Duodenal mucosa (tissue), 2 donors: ENCODE measurements around the gene DMBT1.

Source experiments
- H3K27ac ChIP-seq: one replicate; pipeline ENCODE4 v1.7.0; 2013; ENCODE audit warnings: low read depth, low read length
- H3K27me3 ChIP-seq, 2 donors: one replicate each; pipeline ENCODE4 v1.7.0; 2013; ENCODE audit warnings: low read length in 2 of 2, control low read depth in 1 of 2; ENCODE audit not compliant: insufficient read depth in 2 of 2, control insufficient read depth in 1 of 2
- H3K36me3 ChIP-seq, 2 donors: one replicate each; pipeline ENCODE4 v1.7.0; 2013; ENCODE audit warnings: low read length in 2 of 2, control low read depth in 1 of 2; ENCODE audit not compliant: insufficient read depth in 2 of 2, control insufficient read depth in 1 of 2
- H3K4me1 ChIP-seq, 2 donors: one replicate each; pipeline ENCODE4 v1.7.0; 2013; ENCODE audit warnings: low read length in 2 of 2, control low read depth in 1 of 2; ENCODE audit not compliant: insufficient read depth in 2 of 2, control insufficient read depth in 1 of 2
- H3K4me3 ChIP-seq, 2 donors: one replicate each; pipeline ENCODE4 v1.7.0; 2013; ENCODE audit warnings: low read length in 2 of 2, low read depth in 1 of 2
- H3K9ac ChIP-seq, 2 donors: one replicate each; pipeline ENCODE4 v1.7.0; 2013; ENCODE audit warnings: low read length in 2 of 2, low read depth in 1 of 2
- H3K9me3 ChIP-seq, 2 donors: one replicate each; pipeline ENCODE4 v1.7.0; 2013; ENCODE audit warnings: low read length in 2 of 2, control low read depth in 1 of 2; ENCODE audit not compliant: control insufficient read depth in 1 of 2

The DMBT1 gene

GRCh38 chr10:122639801-122640200, 79.2 kb downstream of the DMBT1 start:
- peaks cover 0 to 6% of the 10 kb centered on the region in 2 donors for H3K4me1 ChIP-seq
- H3K9ac ChIP-seq, result no peak overlapping the region
- H3K36me3 ChIP-seq, result peaks cover 61 to 93% of the 10 kb centered on the region in 2 donors
- H3K9me3 ChIP-seq, result no peaks in the 10 kb centered on the region
- no peak overlapping the region for H3K27ac ChIP-seq
- H3K27me3 ChIP-seq, result no peaks in the 10 kb centered on the region
- no peak overlapping the region for H3K4me3 ChIP-seq

DNA sequence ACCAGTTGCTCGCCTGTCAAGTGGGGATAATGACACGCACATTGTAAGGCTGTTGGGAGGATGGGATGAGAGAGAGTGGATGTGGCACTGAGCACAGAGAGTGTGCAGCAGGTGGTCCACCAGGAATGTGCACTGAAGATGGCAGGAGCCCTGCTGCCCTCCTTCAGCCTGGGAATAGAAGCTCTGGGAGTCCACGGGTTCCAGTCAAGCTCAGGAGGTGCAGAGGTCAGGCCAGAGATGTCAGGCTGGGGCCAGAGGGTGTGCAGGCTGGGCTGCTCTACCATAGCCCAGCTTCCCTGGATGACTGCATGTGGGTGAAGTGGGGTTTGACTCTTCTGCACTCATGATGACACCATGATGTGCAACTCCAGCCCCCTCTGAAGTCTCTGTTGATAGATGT, 80.4 kb downstream of the DMBT1 start:
- peaks cover 0 to 6% of the 10 kb centered on the region in 2 donors for H3K4me1 ChIP-seq
- no peak overlapping the region for H3K27ac ChIP-seq
- H3K36me3 ChIP-seq, result peaks cover 63 to 87% of the 10 kb centered on the region in 2 donors
- no peaks in the 10 kb centered on the region for H3K27me3 ChIP-seq
- no peak overlapping the region for H3K9ac ChIP-seq
- no peak overlapping the region for H3K4me3 ChIP-seq
- H3K9me3 ChIP-seq, result no peaks in the 10 kb centered on the region

DNA sequence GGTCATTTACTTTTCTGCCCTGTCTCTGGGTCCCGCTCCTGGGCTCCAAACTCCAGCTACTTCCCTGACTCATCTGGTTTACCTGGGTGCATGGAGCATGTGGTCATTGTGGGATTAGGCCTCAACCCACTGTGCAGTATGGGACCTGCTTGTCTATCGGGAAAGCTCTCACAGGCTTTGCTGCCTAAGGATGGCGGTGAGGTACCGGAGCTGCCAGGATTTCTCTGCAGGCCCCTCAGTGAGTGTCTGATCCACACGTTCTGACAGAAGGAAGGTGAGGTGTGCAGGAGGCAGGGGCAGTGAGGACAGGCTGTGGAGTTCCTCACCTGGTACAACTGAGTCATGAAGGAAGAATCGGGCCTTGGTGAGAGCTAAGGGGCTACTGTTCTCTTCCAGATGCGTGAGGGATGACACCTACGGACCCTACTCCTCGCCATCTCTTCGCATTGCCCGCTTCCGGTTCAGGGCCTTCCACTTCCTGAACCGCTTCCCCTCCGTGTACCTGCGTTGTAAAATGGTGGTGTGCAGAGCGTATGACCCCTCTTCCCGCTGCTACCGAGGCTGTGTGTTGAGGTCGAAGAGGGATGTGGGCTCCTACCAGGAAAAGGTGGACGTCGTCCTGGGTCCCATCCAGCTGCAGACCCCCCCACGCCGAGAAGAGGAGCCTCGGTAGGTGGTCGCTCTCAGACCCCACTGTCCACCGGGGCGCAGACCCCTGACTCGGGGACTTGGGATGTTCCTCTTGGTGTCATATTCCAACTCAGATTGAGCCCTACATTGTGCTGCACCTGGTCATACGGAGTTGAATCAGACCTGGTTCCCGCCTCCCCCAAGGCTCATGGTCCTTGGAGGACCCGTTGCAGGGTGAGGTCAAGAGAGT, 82.4 kb downstream of the DMBT1 start:
- H3K27ac ChIP-seq, result no peak overlapping the region

DNA sequence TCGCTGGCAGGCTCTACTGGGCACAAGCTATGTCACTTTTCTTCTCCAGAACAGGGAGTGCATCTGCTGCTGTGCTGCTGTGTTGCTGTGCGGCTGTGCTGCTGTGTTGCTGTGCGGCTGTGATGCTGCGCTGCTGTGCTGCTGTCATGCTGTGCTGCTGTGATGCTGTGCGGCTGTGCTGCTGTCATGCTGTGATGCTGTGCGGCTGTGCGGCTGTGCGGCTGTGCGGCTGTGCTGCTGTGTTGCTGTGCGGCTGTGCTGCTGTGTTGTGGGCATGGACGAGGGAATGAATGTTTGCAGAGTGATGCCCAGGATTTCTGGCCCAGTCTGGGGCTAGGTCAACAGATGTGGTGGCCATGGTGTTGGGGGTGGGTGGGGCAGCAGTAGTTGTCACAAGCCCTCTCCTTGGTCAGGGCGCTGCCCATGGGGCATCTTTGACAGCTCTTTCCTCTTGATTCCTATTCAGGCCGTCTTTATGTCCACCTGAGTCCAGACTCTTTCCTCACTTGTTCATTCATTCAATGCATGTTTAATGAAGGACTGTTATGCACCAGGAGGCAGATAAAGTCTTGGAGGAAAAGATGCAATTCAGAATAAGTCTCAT, 83.5 kb downstream of the DMBT1 start:
- Histone ChIP-seq H3K4me1 (peaks cover 0 to 3% of the 10 kb centered on the region in 2 donors), H3K9ac (no peak overlapping the region), H3K9me3 (no peaks in the 10 kb centered on the region), H3K36me3 (peaks cover 48 to 57% of the 10 kb centered on the region in 2 donors), H3K27ac (no peak overlapping the region), H3K27me3 (no peaks in the 10 kb centered on the region), H3K4me3 (no peak overlapping the region)

More for the DNA sequence above, 82.4 kb downstream of the DMBT1 start:
- H3K9me3 ChIP-seq, result no peaks in the 10 kb centered on the region
- H3K4me1 ChIP-seq, result peaks cover 0 to 2% of the 10 kb centered on the region in 2 donors
- H3K27me3 ChIP-seq, result no peaks in the 10 kb centered on the region
- no peak overlapping the region for H3K9ac ChIP-seq
- no peak overlapping the region for H3K4me3 ChIP-seq
- peaks cover 48 to 66% of the 10 kb centered on the region in 2 donors for H3K36me3 ChIP-seq

GRCh38 chr10:122646511-122647382, 86.2 kb downstream of the DMBT1 start:
- no peaks in the 10 kb centered on the region for H3K27me3 ChIP-seq

GRCh38 chr10:122647383-122647968, 86.9 kb downstream of the DMBT1 start:
- no peak overlapping the region for H3K4me3 ChIP-seq
- H3K9me3 ChIP-seq, result no peaks in the 10 kb centered on the region
- no peak overlapping the region for H3K27ac ChIP-seq
- H3K27me3 ChIP-seq, result no peaks in the 10 kb centered on the region
- peaks cover 0 to 3% of the 10 kb centered on the region in 2 donors for H3K4me1 ChIP-seq
- peaks cover 19 to 27% of the 10 kb centered on the region in 2 donors for H3K36me3 ChIP-seq
- no peak overlapping the region for H3K9ac ChIP-seq

More at GRCh38 chr10:122646511-122647382, 86.2 kb downstream of the DMBT1 start:
- H3K9me3 ChIP-seq, result no peaks in the 10 kb centered on the region
- peaks cover 0 to 3% of the 10 kb centered on the region in 2 donors for H3K4me1 ChIP-seq
- no peak overlapping the region for H3K9ac ChIP-seq
- no peak overlapping the region for H3K27ac ChIP-seq
- H3K36me3 ChIP-seq, result peaks cover 25 to 34% of the 10 kb centered on the region in 2 donors
- no peak overlapping the region for H3K4me3 ChIP-seq

GRCh38 chr10:122648599-122649428, 88.3 kb downstream of the DMBT1 start:
- no peak overlapping the region for H3K27ac ChIP-seq
- no peak overlapping the region for H3K4me3 ChIP-seq
- H3K27me3 ChIP-seq, result peaks cover 0 to 4% of the 10 kb centered on the region in 2 donors
- H3K36me3 ChIP-seq, result peaks cover 11 to 13% of the 10 kb centered on the region in 2 donors
- no peaks in the 10 kb centered on the region for H3K9me3 ChIP-seq
- peaks cover 0 to 3% of the 10 kb centered on the region in 2 donors for H3K4me1 ChIP-seq
- no peak overlapping the region for H3K9ac ChIP-seq

DNA sequence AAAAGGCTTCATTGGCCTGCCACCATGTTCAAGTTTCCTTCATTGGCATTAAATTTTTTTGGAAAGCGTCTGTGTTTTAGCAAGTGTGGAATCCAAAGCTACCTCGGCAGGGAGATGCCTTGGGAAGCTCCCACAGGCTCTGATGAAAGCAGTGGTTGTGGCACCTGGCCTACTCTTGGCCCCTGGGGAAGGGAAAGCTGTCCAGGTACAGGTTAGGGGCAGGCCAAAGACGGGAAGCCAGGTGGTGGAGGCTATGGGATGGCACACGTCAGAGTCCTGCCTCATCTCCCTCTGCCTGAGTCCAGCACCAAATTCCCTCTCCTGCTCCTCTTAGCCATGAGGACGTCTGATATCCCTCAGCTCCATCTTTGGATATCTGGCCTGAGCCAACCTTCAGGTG, 89.3 kb downstream of the DMBT1 start:
- H3K27me3 ChIP-seq, result peaks cover 0 to 4% of the 10 kb centered on the region in 2 donors
- no peak overlapping the region for H3K9ac ChIP-seq

DNA sequence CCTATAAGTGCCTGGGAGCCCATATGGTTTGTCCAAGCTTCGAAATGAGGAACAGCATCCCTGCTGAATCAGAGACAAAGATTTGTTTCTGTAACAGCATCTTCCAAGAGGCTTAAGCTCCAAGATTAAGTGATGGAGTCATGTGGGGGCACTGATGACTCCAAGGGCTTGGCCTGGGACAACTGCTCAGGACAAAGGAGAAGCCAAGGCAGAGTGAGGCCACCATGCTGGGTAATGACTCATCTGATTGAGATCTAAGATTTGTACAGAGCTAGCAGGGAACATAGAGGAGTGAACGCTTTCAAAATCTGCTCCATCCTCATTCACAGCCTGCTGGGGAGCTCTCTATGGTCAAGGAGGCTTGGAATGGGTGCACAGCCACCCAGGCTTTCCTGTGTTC, 89.8 kb downstream of the DMBT1 start:
- Histone ChIP-seq H3K9me3 (no peaks in the 10 kb centered on the region), H3K9ac (no peak overlapping the region), H3K27ac (no peak overlapping the region), H3K4me3 (no peak overlapping the region), H3K36me3 (no peaks in the 10 kb centered on the region), H3K4me1 (peaks cover 0 to 3% of the 10 kb centered on the region in 2 donors), H3K27me3 (peaks cover 0 to 4% of the 10 kb centered on the region in 2 donors)

More for the DNA sequence above, 89.3 kb downstream of the DMBT1 start:
- H3K9me3 ChIP-seq, result no peaks in the 10 kb centered on the region
- H3K27ac ChIP-seq, result no peak overlapping the region
- peaks cover 3% of the 10 kb centered on the region in 2 donors for H3K36me3 ChIP-seq
- H3K4me1 ChIP-seq, result peaks cover 0 to 3% of the 10 kb centered on the region in 2 donors
- H3K4me3 ChIP-seq, result no peak overlapping the region
